GM18517 (cell line): ENCODE data around the gene RPL38.
A peak's percentile ranks its signal among the peaks of the same experiment; 100 is the strongest.

ENCODE experiments used
- ATAC-seq: cut with Tn5 transposase; IDR thresholded peaks from one replicate; pipeline ENCODE4 v1.9.1; 2021; ENCODE audit warnings: mild to moderate bottlenecking, moderate library complexity; ENCODE audit not compliant: unreplicated experiment

RPL38 gene

GRCh38 chr17:74203439-74204240 lies at the start of gene RPL38:
TSS of gene RPL38 (plus strand) at chr17:74203678. CDS start at chr17:74203956, 278 bp downstream.
- peak; percentile 62 for ATAC-seq

DNA sequence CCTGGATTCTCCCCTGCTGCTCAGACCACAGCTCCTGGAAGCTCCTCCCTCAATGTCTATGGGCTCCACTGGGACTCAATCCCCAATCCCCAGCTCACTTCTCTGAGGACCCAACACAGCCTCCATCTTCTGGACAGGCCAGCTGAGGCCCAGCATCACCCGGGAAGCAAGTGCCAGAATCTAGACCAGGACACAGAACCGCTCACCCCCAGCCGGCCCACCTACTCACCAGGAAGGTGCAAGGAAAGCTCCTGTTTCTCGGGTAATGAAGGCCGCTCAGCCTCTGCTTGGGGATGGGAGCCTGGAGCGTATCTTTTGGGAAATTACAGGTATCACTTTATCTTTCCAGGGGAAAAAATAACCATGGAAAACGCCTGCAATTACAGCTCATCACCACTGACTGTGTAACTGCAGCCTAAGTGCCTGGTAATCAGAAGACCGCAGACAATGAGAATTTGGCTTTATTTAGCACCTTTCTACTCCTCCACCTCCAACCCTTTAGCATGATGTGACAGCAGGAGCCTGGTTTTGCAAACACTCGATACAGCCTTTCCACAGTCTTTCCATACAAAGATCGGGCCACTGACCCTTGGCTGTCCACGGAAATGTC lies 49.6 kb upstream of the RPL38 start:
- no peak for ATAC-seq

DNA sequence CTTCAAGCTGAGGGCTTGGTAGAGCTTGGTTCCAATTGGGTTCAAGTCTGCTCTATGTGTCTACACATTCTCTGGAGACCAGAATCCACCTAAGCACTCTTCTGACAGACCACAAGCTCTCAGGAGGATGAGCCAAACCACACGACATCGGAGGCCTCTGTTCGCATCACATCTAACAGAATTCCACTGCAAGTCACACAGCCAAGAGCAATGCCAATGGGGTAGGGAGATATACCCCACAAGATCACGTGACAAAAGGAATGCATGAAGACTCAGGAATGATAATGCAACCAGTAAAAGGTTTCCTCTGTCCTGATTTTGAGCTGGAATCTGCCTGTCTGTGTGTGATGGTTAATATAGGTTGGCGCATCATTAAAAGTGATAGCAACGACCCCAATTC lies 46.6 kb upstream of the RPL38 start:
- no peak for ATAC-seq

- no peak for ATAC-seq
Measured at GRCh38 chr17:74157366-74157765, 46.1 kb upstream of the RPL38 start.

DNA sequence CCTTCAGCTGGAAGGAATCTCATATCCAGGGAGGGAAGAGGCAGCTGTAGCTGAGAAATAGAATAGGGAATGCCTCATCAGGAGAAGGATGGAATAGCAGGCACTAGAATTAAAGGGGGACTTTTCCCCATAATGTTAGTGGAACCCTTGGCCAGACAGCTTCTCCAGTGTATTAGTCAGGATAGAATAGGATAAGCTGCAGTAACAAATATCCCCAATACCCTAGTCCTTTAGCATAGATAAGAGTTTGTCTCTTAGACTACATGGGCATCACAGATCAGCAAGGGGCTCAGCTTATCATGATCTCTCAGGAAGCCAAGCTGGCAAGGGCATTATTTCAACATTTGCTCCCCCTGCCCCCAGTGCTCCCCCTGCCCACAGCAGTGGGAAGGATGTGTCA lies 44.7 kb upstream of the RPL38 start:
- no peak for ATAC-seq

- ATAC-seq = no peak
Measured at GRCh38 chr17:74159226-74159840, 44.1 kb upstream of the RPL38 start.

DNA sequence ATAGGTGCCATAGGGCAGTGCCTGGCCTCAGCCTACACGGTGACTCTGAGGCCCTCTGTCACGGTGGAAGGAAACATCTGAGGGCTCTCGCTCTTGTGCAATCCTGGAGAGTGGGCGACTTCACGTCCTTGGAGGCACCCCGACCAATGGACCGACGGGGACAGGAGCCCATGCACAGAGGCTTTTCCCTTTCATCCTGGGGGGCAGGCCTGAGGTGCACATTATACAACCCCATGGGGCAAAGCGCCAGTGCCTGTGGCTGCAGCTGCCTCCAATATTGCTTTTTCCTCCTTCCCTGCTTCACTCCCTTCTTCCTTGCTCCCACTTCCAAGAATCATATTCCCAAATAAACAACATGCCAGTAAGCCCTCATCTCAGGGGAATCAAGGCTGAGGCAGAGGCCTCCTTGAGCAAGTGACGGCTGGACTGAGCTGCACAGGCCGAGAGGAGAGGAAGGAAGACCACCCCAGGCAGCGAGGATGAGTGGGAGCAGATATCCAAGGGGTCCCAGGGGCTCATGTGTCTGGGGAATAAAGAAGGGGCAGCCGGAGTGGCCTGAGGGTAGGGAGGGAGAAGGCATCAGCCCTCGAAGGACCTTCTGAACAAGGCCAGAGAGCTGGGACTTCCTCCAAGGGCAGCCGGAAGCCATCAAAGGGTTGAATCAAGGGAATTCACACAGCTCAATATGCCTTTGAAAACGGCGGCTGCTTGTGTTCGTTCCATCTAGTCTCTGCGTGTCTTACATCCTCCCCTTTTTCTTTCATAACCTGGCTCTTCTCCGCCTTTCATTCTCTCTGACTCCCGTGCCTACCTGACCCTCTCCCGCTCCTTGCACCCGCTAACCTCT lies 42.6 kb upstream of the RPL38 start:
- no peak for ATAC-seq

DNA sequence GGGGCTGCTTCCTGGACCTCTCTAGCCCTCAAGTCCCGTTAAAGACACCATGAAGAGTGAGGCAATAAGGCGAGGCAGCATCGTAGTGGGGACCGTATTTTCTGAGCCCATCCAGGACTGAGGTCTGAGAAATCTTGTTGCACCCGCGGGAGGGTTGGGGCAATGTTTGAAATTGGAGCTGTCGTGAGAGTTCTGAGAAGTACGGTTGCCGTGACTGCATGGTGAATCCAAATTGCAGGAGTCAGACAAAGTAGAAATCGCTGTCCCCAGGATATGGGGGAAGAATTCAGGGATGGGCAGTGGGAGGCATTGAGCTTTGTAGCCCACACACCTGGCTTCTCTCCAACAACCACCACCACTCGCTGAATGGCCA lies 42.0 kb upstream of the RPL38 start:
- ATAC-seq = no peak

GRCh38 chr17:74163271-74163821 lies 40.1 kb upstream of the RPL38 start:
- ATAC-seq = no peak

DNA sequence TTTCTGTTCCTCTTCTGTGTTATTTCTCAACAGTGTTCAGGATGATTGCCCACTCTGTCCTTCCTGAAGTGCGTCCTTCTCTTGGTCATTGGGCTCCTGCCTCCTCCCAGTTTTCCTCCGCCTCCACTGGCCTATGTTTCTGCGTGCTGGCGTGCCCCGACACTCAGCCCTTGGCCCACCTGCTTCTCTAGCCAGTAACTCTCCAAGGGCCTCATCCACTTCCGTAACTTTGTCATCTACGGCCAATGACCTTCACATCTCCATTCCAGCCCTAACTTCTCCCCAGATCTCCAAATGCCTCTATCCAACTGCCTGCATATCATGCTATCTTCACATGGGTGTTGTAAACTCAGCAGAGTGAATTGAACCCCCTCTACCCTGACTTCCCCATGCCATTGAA lies 39.6 kb upstream of the RPL38 start:
- no peak for ATAC-seq

DNA sequence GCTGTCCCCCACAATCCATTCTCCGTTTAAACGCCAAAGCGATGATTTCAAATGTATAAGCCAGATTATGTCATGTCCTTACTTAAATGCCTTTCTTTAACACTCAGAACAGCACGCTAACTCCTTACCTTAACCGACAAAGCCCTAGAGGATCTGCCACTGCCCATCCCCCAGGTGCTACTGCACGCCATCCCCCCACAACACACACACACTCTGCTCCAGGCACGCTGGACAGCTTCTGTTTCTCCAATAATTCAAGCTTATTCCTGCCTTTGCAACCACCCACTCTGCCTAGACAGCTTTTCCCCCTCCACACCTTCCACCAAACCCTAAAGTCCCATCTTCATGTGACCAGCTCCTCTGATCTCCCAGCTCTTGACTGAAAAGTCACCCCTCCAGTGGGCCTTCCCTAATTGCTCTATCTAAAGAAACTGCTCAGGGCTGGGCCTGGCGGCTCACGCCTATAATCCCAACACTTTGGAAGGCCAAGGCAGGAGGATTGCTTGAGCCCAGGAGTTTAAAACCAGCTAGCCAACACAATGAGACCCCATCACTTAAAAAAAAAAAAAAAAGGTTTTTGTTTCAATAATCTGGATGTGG lies 38.9 kb upstream of the RPL38 start:
- no peak for ATAC-seq

- ATAC-seq = no peak
Measured at GRCh38 chr17:74165797-74166365, 37.6 kb upstream of the RPL38 start.

- no peak for ATAC-seq
Measured at GRCh38 chr17:74170924-74171323, 32.6 kb upstream of the RPL38 start.

- ATAC-seq = no peak
Measured at GRCh38 chr17:74172700-74173099, 30.8 kb upstream of the RPL38 start.

DNA sequence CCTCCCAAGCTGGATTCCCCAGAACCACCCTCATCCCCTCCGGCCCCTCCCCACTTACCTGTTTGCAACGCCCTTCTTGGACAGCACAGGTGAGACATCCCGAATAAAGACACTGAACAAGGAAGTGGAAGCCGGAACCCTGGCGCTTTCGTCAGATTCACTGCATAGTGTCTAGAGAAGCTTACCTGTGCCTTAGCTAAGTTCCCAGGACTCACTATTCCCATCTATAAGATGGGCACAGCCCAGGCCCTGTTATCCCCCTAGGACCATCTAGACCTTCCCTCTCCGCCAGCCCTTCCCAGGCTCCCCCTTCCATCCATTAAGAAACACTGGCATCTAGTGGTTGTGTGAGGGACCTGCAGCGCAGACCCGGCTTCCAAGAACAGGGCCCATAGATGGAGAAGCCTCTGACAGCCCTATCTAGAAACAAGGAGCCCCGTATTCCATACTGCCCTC lies 26.9 kb upstream of the RPL38 start:
- ATAC-seq = no peak

- ATAC-seq = no peak
Measured at GRCh38 chr17:74177018-74177450, 26.4 kb upstream of the RPL38 start.

- no peak for ATAC-seq
Measured at GRCh38 chr17:74179576-74179975, 23.9 kb upstream of the RPL38 start.

- ATAC-seq = no peak
Measured at GRCh38 chr17:74180336-74180735, 23.1 kb upstream of the RPL38 start.

DNA sequence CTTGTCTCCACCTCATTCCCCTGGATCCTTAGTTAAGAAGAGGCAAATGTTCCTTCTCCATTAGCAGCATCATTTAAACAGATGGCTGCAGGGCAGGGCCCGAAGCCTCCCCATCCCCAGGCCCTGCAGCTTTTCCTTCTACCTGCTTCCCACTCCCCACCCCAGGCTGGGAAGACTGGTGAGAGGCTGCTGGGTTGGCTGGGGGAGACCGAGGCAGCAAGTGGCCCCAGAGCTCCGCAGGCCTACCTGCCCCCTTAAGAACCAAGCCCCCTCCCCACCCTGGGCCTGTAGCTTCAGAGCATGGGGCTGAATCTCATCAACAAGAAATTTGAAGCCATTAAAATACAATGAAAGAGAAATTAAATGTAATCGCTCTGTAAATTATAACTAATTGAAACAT lies 22.1 kb upstream of the RPL38 start:
- ATAC-seq = no peak
